Breast epithelium (tissue), 4 donors: ENCODE results near the gene HSPA12B. TPM values are rescaled to one million over a fixed set of nuclear protein-coding genes. Genes with fewer than 3 reads are reported as not detected.

Source experiments
- DNase-seq, 2 donors: peaks; one replicate each; pipeline ENCODE4 v3.0.0-alpha.2; 2019; ENCODE audit warnings: low spot score in 2 of 2
- H3K27ac ChIP-seq, 2 donors: fragments of 200-600 bp; sonication (generic) in 1 of 2; one replicate each; pipeline ENCODE4 v1.5.1; 2016 to 2019; ENCODE audit warnings: mild to moderate bottlenecking in 1 of 2
- H3K27me3 ChIP-seq, 2 donors: fragments of 200-600 bp; sonication (generic) in 1 of 2; one replicate each; pipeline versions ENCODE4 v1.5.1 to v1.6.0; 2017 to 2019; ENCODE audit warnings: control low read depth in 1 of 2, mild to moderate bottlenecking in 1 of 2
- H3K36me3 ChIP-seq: fragments of 200-600 bp; one replicate; pipeline ENCODE4 v1.5.1; 2019
- H3K4me1 ChIP-seq, 2 donors: fragments of 200-600 bp; sonication (generic); one replicate each; pipeline ENCODE4 v1.5.1; 2016 to 2019; ENCODE audit warnings: control low read depth in 1 of 2
- H3K4me3 ChIP-seq, 3 donors: fragments of 200-600 bp; sonication (generic); 1 replicate in 2 of 3; 2 replicates in 1 of 3; pipeline ENCODE4 v1.5.1; 2016 to 2019; ENCODE audit warnings: mild to moderate bottlenecking in 3 of 3, moderate library complexity in 2 of 3
- H3K9me3 ChIP-seq, 2 donors: fragments of 200-600 bp; sonication (generic) in 1 of 2; one replicate each; pipeline ENCODE4 v1.5.1; 2016 to 2019; ENCODE audit warnings: control low read depth in 1 of 2
- CTCF ChIP-seq, 3 donors: fragments of 450-650 bp; IDR thresholded peaks; one replicate each; pipeline ENCODE4 v1.5.1; 2016 to 2017; ENCODE audit warnings: antibody characterized with exemption in 3 of 3, mild to moderate bottlenecking in 3 of 3, moderate library complexity in 3 of 3
- POLR2A ChIP-seq: fragments of 450-650 bp; IDR thresholded peaks from one replicate; pipeline ENCODE4 v1.6.1; 2016; ENCODE audit warnings: antibody characterized with exemption, mild to moderate bottlenecking, moderate library complexity
- POLR2AphosphoS5 ChIP-seq, 3 donors: sonication (generic); formaldehyde crosslinking; IDR thresholded peaks; one replicate each; pipeline ENCODE4 v1.6.1; 2017; ENCODE audit warnings: antibody characterized with exemption in 3 of 3
- intact Hi-C: fragments of 100-400 bp; cut with DNase I; formaldehyde crosslinking; loops from one replicate; pipeline ENCODE4 v1.15.1; 2023; ENCODE audit warnings: low total_unique reads
- total RNA-seq, 3 donors: library from RNA; depleted of rRNA; stranded (reverse); fragments of >200 nt; gene quantifications; one replicate each; pipeline ENCODE4 v1.1.0, GENCODE V29; 2016

The HSPA12B gene
- total RNA-seq, 3 donors from 2014 or later = 7.0 to 25.2 (median 9.3) TPM

- Histone ChIP-seq H3K36me3 (no peaks in the 10 kb centered on the region), H3K9me3 (no peaks in the 10 kb centered on the region), H3K27ac (no peak overlapping the region), H3K4me1 (peaks cover 0 to 3% of the 10 kb centered on the region in 2 donors), H3K27me3 (no peaks in the 10 kb centered on the region), H3K4me3 (peak overlapping the region in 1 of 3 donors; percentile 31)
- intact Hi-C loops = loop anchor here (5.0 kb wide), 1 partner anchor 1124 kb away; no protein-coding TSS in a partner anchor
- no peak for DNase-seq
- no peak for TF ChIP-seq CTCF (IDR thresholded peaks at IDR 0.05)
- TF ChIP-seq POLR2A = no peak
- no peak for TF ChIP-seq POLR2AphosphoS5 (IDR thresholded peaks at IDR 0.05)
These were observed 21.0 kb upstream of the HSPA12B start for GRCh38 chr20:3711484-3711941.

GRCh38 chr20:3712279-3712873 is 20.1 kb upstream of the HSPA12B start, which contains the start of gene SIGLEC1:
TSS of gene SIGLEC1 (minus strand) at chr20:3712600. CDS start at chr20:3707128, 5,472 bp downstream.
- DNase-seq = no peak
- intact Hi-C loops = loop anchor here (5.0 kb wide), 1 partner anchor 1125 kb away; no protein-coding TSS in a partner anchor
- no peaks in the 10 kb centered on the region for H3K27me3 ChIP-seq
- no peaks in the 10 kb centered on the region for H3K9me3 ChIP-seq
- no peak within 1 kb of the TSS for H3K27ac ChIP-seq
- peak within 1 kb of the TSS in 1 of 3 donors; percentile 31 for H3K4me3 ChIP-seq
- H3K36me3 ChIP-seq = no peaks in the 10 kb centered on the region
- H3K4me1 ChIP-seq = peaks cover 0 to 3% of the 10 kb centered on the region in 2 donors
- no peak for TF ChIP-seq POLR2AphosphoS5 (IDR thresholded peaks at IDR 0.05)
- TF ChIP-seq POLR2A = no peak
- no peak for TF ChIP-seq CTCF (IDR thresholded peaks at IDR 0.05)

- intact Hi-C loops = loop anchor here (5.0 kb wide), 1 partner anchor 1127 kb away; no protein-coding TSS in a partner anchor
These were observed 18.4 kb upstream of the HSPA12B start for GRCh38 chr20:3714092-3714491.

GRCh38 chr20:3716195-3716834 is 16.2 kb upstream of the HSPA12B start:
- Histone ChIP-seq H3K4me3 (no peak overlapping the region), H3K36me3 (no peaks in the 10 kb centered on the region), H3K9me3 (no peaks in the 10 kb centered on the region), H3K27me3 (no peaks in the 10 kb centered on the region), H3K27ac (no peak overlapping the region), H3K4me1 (no peaks in the 10 kb centered on the region)
- intact Hi-C loops = no loop called here
- TF ChIP-seq CTCF (IDR thresholded peaks at IDR 0.05) (peak in 2 of 3 donors; percentile 22 to 48), POLR2A (no peak), POLR2AphosphoS5 (IDR thresholded peaks at IDR 0.05) (no peak)
- DNase-seq = no peak

More at GRCh38 chr20:3714092-3714491, 18.4 kb upstream of the HSPA12B start:
- H3K9me3 ChIP-seq = no peaks in the 10 kb centered on the region
- no peak overlapping the region for H3K4me3 ChIP-seq
- H3K27ac ChIP-seq = no peak overlapping the region
- no peak for TF ChIP-seq POLR2AphosphoS5 (IDR thresholded peaks at IDR 0.05)
- TF ChIP-seq CTCF (IDR thresholded peaks at IDR 0.05) = no peak
- no peak for TF ChIP-seq POLR2A
- DNase-seq = no peak
- H3K4me1 ChIP-seq = peaks cover 0 to 3% of the 10 kb centered on the region in 2 donors
- no peaks in the 10 kb centered on the region for H3K36me3 ChIP-seq
- no peaks in the 10 kb centered on the region for H3K27me3 ChIP-seq

- no peaks in the 10 kb centered on the region for H3K36me3 ChIP-seq
- TF ChIP-seq CTCF (IDR thresholded peaks at IDR 0.05) (no peak), POLR2AphosphoS5 (IDR thresholded peaks at IDR 0.05) (no peak), POLR2A (no peak)
- intact Hi-C loops = no loop called here
- H3K4me3 ChIP-seq = no peak overlapping the region
- no peak for DNase-seq
- H3K9me3 ChIP-seq = no peaks in the 10 kb centered on the region
- no peaks in the 10 kb centered on the region for H3K4me1 ChIP-seq
- H3K27ac ChIP-seq = no peak overlapping the region
- no peaks in the 10 kb centered on the region for H3K27me3 ChIP-seq
These were observed 13.4 kb upstream of the HSPA12B start for GRCh38 chr20:3719046-3719445.
